Endothelial cell of hepatic sinusoid (primary cell): Measurements from ENCODE around the gene NPBWR2.
"Not testable (repeated sequence)": the region's sequence is repeated elsewhere in the genome, so short reads cannot be mapped to it uniquely, and the experiment has no call there.

Source experiments
- in situ Hi-C: cut with HindIII; loops from 2 replicates; pipeline ENCODE4 v1.10.0; 2017; ENCODE audit warnings: low sequenced_read_pairs

Gene NPBWR2

GRCh38 chr20:64119681-64120341, 12.4 kb upstream of the NPBWR2 start:
- in situ Hi-C loops, result no loop called here

- in situ Hi-C loops, result no loop called here
Observed at GRCh38 chr20:64119301-64119680, 11.9 kb upstream of the NPBWR2 start.

GRCh38 chr20:64117432-64117777, 10.0 kb upstream of the NPBWR2 start:
- in situ Hi-C loops, result not testable (repeated sequence)

GRCh38 chr20:64116541-64117431, 9.4 kb upstream of the NPBWR2 start:
- in situ Hi-C loops, result no loop called here

GRCh38 chr20:64116016-64116415, 8.7 kb upstream of the NPBWR2 start:
- in situ Hi-C loops, result no loop called here

GRCh38 chr20:64115171-64115911, 8.0 kb upstream of the NPBWR2 start:
- in situ Hi-C loops, result no loop called here

- in situ Hi-C loops, result loop anchor here (5.0 kb wide), 1 partner anchor 62 kb away; no protein-coding TSS in a partner anchor
Observed at GRCh38 chr20:64114356-64114971, 7.1 kb upstream of the NPBWR2 start.

GRCh38 chr20:64113796-64114355, 6.5 kb upstream of the NPBWR2 start:
- in situ Hi-C loops, result loop anchor here (5.0 kb wide), 1 partner anchor 62 kb away; no protein-coding TSS in a partner anchor

- in situ Hi-C loops, result loop anchor here (5.0 kb wide), 1 partner anchor 61 kb away; no protein-coding TSS in a partner anchor
Observed at GRCh38 chr20:64113444-64113775, 6.0 kb upstream of the NPBWR2 start.

- in situ Hi-C loops, result loop anchor here (5.0 kb wide), 1 partner anchor 61 kb away; no protein-coding TSS in a partner anchor
Observed at GRCh38 chr20:64112691-64113443, 5.5 kb upstream of the NPBWR2 start.

GRCh38 chr20:64111841-64112641, 4.7 kb upstream of the NPBWR2 start:
- in situ Hi-C loops, result loop anchor here (5.0 kb wide), 1 partner anchor 60 kb away; no protein-coding TSS in a partner anchor

- in situ Hi-C loops, result loop anchor here (5.0 kb wide), 1 partner anchor 58 kb away; no protein-coding TSS in a partner anchor
Observed at GRCh38 chr20:64110411-64111068, 3.2 kb upstream of the NPBWR2 start.

GRCh38 chr20:64109831-64110391, 2.5 kb upstream of the NPBWR2 start:
- in situ Hi-C loops, result loop anchor here (5.0 kb wide), 1 partner anchor 58 kb away; no protein-coding TSS in a partner anchor

- in situ Hi-C loops, result no loop called here
Observed at GRCh38 chr20:64108731-64109681, 1.6 kb upstream of the NPBWR2 start.

- in situ Hi-C loops, result no loop called here
Observed at GRCh38 chr20:64107736-64108457, 532 bp upstream of the NPBWR2 start.

- in situ Hi-C loops, result no loop called here
Observed at GRCh38 chr20:64106435-64106961, 867 bp downstream of the NPBWR2 start.
